Measurements from ENCODE around the gene ZFYVE28. TPM values are rescaled to one million over a fixed set of nuclear protein-coding genes. Genes with fewer than 3 reads are reported as not detected.

ZFYVE28 gene
- total and polyA plus RNA-seq, 10 of the 15 experiments (the other 5 are each of a cell fraction or from before 2014, with no cell fraction given) = 0.06 to 1.9 (median 0.22) TPM; not detected in 1

DNA sequence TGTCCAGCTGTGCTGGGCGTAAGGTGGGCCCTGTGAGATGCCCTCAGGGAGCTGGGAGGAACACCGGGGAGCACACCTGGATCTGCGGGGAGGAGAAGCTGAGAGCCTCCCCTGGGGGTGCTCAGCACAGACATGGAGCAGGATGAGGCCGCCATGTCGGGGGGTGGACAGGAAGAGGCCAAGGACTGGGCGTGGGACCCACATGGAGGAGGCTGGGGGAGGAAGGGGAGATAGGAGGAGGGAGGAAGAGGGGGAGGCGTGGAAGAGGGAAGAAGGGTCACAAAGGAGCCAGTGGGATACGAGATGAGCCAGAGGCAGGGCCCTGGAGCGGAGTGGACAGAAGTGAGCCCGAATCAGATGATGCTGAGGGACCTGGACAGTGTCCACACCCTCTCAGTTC is 66.3 kb downstream of the ZFYVE28 start:
- no peak overlapping the region for H3K4me3 ChIP-seq
- DNase-seq (ENCODE audit: low read depth, low spot score) (no peak), FAIRE-seq (no peak), ATAC-seq (no peak)
- in situ Hi-C loops (cut with MboI) = no loop called here
- WGBS (ENCODE audit: insufficient coverage, insufficient replicate concordance, low lambda C conversion rate, missing lambda C conversion rate) = 25% methylated on average over 9 of the region's 10 CpGs
- no TSS peak for BruUV-seq (replicated peaks)
- no peak overlapping the region for H2AFZ ChIP-seq (ENCODE audit: control insufficient read depth, low read depth, low read length)
- H3K4me1 ChIP-seq (ENCODE audit: control insufficient read depth, insufficient read depth, low read length) = no peaks in the 10 kb centered on the region
- ChIA-PET POLR2A (no interaction called here), RAD21 (ENCODE audit: unreplicated experiment) (no interaction called here), SMC1A (ENCODE audit: uncharacterized antibody, unreplicated experiment) (interaction anchor here (0.6 kb wide), 1 partner anchor 13 kb away, joined by 3 read pairs; no protein-coding TSS in a partner anchor), CTCF (no interaction called here)
- H3K27ac ChIP-seq (ENCODE audit: control insufficient read depth, insufficient read depth) = no peak overlapping the region
- no peak overlapping the region for H3K9ac ChIP-seq (ENCODE audit: control insufficient read depth, insufficient read depth, low read length)
- H3K4me2 ChIP-seq (ENCODE audit: control insufficient read depth, insufficient read depth) = no peak overlapping the region
- no peaks in the 10 kb centered on the region for H3K36me3 ChIP-seq (ENCODE audit: control insufficient read depth in 2 of 2, insufficient read depth in 2 of 2, low read length in 1 of 2)
- no peaks in the 10 kb centered on the region for H3K79me2 ChIP-seq (ENCODE audit: control insufficient read depth, insufficient read depth, low read length)
- intact Hi-C loops (cut with micrococcal nuclease; ENCODE audit: unreplicated experiment) = no loop called here
- H3K27me3 ChIP-seq (replicated peaks in 1 of 2; ENCODE audit: control insufficient read depth in 2 of 2, insufficient read depth in 2 of 2, low read length in 1 of 2) = no peaks in the 10 kb centered on the region
- H3K9me3 ChIP-seq (replicated peaks; ENCODE audit: control insufficient read depth, insufficient read depth, low read length) = no peaks in the 10 kb centered on the region
- no peak for TF ChIP-seq MYC (IDR thresholded peaks at IDR 0.05; ENCODE audit: insufficient read depth, insufficient read length, insufficient replicate concordance, low read length, severe bottlenecking)
- no peak for TF ChIP-seq CHD4 (IDR thresholded peaks at IDR 0.05)
- TF ChIP-seq SMAD5 (IDR thresholded peaks at IDR 0.05; ENCODE audit: low read depth) = no peak
- no peak for TF ChIP-seq CHD2 (IDR thresholded peaks at IDR 0.05; ENCODE audit: borderline replicate concordance, low read depth, low read length)
- TF ChIP-seq SP1 (IDR thresholded peaks at IDR 0.05; ENCODE audit: low read depth, low read length) = no peak
- TF ChIP-seq MEF2A (IDR thresholded peaks at IDR 0.05; ENCODE audit: insufficient read depth, low read depth, low read length) = no peak
- TF ChIP-seq RCOR1 (conservative IDR thresholded peaks at IDR 0.05; ENCODE audit: low read depth, low read length) = no peak
- TF ChIP-seq, protein P1, sequence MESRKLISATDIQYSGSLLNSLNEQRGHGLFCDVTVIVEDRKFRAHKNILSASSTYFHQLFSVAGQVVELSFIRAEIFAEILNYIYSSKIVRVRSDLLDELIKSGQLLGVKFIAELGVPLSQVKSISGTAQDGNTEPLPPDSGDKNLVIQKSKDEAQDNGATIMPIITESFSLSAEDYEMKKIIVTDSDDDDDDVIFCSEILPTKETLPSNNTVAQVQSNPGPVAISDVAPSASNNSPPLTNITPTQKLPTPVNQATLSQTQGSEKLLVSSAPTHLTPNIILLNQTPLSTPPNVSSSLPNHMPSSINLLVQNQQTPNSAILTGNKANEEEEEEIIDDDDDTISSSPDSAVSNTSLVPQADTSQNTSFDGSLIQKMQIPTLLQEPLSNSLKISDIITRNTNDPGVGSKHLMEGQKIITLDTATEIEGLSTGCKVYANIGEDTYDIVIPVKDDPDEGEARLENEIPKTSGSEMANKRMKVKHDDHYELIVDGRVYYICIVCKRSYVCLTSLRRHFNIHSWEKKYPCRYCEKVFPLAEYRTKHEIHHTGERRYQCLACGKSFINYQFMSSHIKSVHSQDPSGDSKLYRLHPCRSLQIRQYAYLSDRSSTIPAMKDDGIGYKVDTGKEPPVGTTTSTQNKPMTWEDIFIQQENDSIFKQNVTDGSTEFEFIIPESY (IDR thresholded peaks at IDR 0.05) = no peak
- no peak for TF ChIP-seq SIX5 (IDR thresholded peaks at IDR 0.05; ENCODE audit: low read depth, low read length, severe bottlenecking)
- TF ChIP-seq SIN3A (IDR thresholded peaks at IDR 0.05; ENCODE audit: low read depth, low read length) = no peak
- TF ChIP-seq ZBTB40 (IDR thresholded peaks at IDR 0.05; ENCODE audit: borderline replicate concordance) = no peak
- no peak for TF ChIP-seq RAD21 (IDR thresholded peaks at IDR 0.05; ENCODE audit: insufficient read depth, low read depth, low read length)
- TF ChIP-seq BACH1 (IDR thresholded peaks at IDR 0.05; ENCODE audit: borderline replicate concordance) = no peak
- no peak for TF ChIP-seq ZNF24 (IDR thresholded peaks at IDR 0.05)
- no peak for TF ChIP-seq ATF7 (IDR thresholded peaks at IDR 0.05; ENCODE audit: low read depth)
- no peak for TF ChIP-seq NR2C2 (IDR thresholded peaks at IDR 0.05; ENCODE audit: borderline replicate concordance, control insufficient read depth, insufficient read length, low read depth)
- no peak for TF ChIP-seq NFIC (IDR thresholded peaks at IDR 0.05; ENCODE audit: low read depth, low read length)
- no peaks in the 10 kb centered on the region for H4K20me1 ChIP-seq (ENCODE audit: control insufficient read depth, insufficient read depth)

Measured in GM12878 (cell line).